GM23338 (cell line): ENCODE data around the gene ZNF254.

ENCODE experiments used
- CREB1 ChIP-seq: fragments of 250-450 bp; sonication (Bioruptor Pico); IDR thresholded peaks from 2 replicates; pipeline ENCODE4 v1.5.0; 2020; ENCODE audit warnings: low read depth, mild to moderate bottlenecking, moderate library complexity
- CTCF ChIP-seq, 2 experiments: fragments of 200-600 bp in 1 of 2; sonication (generic) in 1 of 2; conservative IDR thresholded peaks; 2 replicates each; pipeline versions ENCODE4 v1.5.1 to v1.6.1; 2016 to 2017; ENCODE audit warnings: antibody characterized with exemption in 2 of 2, low read depth in 2 of 2, mild to moderate bottlenecking in 2 of 2, moderate library complexity in 1 of 2
- ETS1 ChIP-seq: IDR thresholded peaks from 2 replicates; pipeline ENCODE4 v1.6.1; 2016; ENCODE audit warnings: antibody characterized with exemption
- EZH2 ChIP-seq: fragments of 200-600 bp; sonication (generic); IDR thresholded peaks from one replicate; pipeline ENCODE4 v1.8.0; 2017; ENCODE audit warnings: antibody characterized with exemption, mild to moderate bottlenecking, low read depth; ENCODE audit not compliant: unreplicated experiment
- EZH2phosphoT487 ChIP-seq: fragments of 200-600 bp; sonication (generic); IDR thresholded peaks from one replicate; pipeline ENCODE4 v1.8.1; 2018; ENCODE audit warnings: antibody characterized with exemption; ENCODE audit not compliant: unreplicated experiment
- POLR2AphosphoS5 ChIP-seq: IDR thresholded peaks from 2 replicates; pipeline ENCODE4 v1.6.1; 2016; ENCODE audit warnings: antibody characterized with exemption, low read depth
- STAT1 ChIP-seq: IDR thresholded peaks from one replicate; pipeline ENCODE4 v1.6.1; 2016; ENCODE audit warnings: antibody characterized with exemption; ENCODE audit not compliant: unreplicated experiment
- ZNF114 ChIP-seq: fragments of 250-450 bp; sonication (Bioruptor Pico); IDR thresholded peaks from 2 replicates; pipeline ENCODE4 v1.5.0; 2020; ENCODE audit warnings: mild to moderate bottlenecking, moderate library complexity
- TF ChIP-seq, protein P1 (sequence below): IDR thresholded peaks from one replicate; pipeline ENCODE4 v1.6.1; 2018; ENCODE audit warnings: antibody characterized with exemption; ENCODE audit not compliant: unreplicated experiment

DNA sequence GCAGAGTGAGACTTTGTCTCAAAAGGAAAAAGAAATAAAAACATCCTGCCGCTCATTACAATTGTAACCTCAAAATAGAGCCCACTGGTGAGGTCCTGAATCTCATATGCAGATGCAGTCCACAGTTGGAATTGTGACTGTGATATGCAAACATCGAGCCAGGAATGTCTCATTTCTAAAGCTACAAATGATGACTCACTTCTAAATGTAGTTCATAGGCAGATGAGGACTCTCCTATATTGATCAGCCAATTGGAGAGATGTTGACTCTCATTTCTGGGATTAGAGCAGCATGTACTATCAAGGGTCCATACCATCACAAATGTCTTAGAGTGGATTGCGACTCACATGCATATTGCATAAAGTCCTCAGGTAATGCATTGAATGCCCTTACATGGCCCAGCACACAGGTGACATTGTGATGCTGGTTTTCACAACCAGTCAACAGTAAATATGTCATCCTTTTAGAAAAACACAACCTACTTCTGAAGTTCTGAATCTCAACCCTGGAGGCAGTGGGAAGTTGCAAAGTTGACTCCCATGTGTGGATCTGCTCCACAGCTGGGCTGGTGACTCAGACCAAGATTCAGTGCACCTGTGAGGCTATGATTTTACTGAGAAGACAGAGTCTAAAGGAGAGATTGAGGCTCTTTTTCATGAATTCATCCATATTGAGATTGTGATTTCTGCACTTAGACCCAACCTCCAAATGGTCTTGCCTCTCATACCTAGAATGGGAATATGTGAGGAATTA is 16.9 kb upstream of the ZNF254 start:
- TF ChIP-seq CTCF (conservative IDR thresholded peaks at IDR 0.05; ENCODE audit: low read depth in 2 of 2), result no peak
- TF ChIP-seq EZH2, result no peak
- no peak for TF ChIP-seq STAT1
- TF ChIP-seq, protein P1, sequence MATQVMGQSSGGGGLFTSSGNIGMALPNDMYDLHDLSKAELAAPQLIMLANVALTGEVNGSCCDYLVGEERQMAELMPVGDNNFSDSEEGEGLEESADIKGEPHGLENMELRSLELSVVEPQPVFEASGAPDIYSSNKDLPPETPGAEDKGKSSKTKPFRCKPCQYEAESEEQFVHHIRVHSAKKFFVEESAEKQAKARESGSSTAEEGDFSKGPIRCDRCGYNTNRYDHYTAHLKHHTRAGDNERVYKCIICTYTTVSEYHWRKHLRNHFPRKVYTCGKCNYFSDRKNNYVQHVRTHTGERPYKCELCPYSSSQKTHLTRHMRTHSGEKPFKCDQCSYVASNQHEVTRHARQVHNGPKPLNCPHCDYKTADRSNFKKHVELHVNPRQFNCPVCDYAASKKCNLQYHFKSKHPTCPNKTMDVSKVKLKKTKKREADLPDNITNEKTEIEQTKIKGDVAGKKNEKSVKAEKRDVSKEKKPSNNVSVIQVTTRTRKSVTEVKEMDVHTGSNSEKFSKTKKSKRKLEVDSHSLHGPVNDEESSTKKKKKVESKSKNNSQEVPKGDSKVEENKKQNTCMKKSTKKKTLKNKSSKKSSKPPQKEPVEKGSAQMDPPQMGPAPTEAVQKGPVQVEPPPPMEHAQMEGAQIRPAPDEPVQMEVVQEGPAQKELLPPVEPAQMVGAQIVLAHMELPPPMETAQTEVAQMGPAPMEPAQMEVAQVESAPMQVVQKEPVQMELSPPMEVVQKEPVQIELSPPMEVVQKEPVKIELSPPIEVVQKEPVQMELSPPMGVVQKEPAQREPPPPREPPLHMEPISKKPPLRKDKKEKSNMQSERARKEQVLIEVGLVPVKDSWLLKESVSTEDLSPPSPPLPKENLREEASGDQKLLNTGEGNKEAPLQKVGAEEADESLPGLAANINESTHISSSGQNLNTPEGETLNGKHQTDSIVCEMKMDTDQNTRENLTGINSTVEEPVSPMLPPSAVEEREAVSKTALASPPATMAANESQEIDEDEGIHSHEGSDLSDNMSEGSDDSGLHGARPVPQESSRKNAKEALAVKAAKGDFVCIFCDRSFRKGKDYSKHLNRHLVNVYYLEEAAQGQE, result no peak
- no peak for TF ChIP-seq ETS1
- TF ChIP-seq CREB1 (CRISPR knock-in tag), result no peak
- no peak for TF ChIP-seq EZH2phosphoT487
- no peak for TF ChIP-seq POLR2AphosphoS5
- TF ChIP-seq ZNF114 (CRISPR knock-in tag), result no peak
